ENCODE data around the gene SERINC4.

DNA sequence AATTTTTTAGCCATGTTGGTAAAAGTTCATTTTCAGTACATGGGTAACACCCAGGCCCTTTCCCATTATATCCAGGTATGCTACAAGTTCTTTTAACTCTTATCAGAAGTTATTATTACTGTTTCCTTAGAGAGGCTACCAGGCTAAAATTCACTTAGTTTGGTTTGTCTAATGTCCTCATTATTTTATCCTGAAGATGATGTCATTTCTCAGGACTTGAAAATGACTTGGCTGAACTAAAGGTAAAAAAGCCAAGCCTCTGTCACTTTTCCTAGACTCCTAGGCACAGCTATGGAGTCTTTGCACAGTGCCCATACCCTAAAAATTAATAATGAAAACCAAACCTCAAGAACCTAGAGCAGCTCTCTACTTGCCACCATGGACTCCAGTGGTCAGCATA, 27.4 kb downstream of the SERINC4 start:
- TF ChIP-seq, protein P1, sequence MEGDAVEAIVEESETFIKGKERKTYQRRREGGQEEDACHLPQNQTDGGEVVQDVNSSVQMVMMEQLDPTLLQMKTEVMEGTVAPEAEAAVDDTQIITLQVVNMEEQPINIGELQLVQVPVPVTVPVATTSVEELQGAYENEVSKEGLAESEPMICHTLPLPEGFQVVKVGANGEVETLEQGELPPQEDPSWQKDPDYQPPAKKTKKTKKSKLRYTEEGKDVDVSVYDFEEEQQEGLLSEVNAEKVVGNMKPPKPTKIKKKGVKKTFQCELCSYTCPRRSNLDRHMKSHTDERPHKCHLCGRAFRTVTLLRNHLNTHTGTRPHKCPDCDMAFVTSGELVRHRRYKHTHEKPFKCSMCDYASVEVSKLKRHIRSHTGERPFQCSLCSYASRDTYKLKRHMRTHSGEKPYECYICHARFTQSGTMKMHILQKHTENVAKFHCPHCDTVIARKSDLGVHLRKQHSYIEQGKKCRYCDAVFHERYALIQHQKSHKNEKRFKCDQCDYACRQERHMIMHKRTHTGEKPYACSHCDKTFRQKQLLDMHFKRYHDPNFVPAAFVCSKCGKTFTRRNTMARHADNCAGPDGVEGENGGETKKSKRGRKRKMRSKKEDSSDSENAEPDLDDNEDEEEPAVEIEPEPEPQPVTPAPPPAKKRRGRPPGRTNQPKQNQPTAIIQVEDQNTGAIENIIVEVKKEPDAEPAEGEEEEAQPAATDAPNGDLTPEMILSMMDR (IDR thresholded peaks at IDR 0.05) = no peak
- TF ChIP-seq POLR2A (IDR thresholded peaks at IDR 0.05) = no peak
